HEK293 (cell line): ENCODE data around the gene IL12A.

Source experiments
- CTCF ChIA-PET: fragments of 350-600 bp; formaldehyde crosslinking; extraction: SDS; loops from one replicate; lab custom pipeline; 2021; ENCODE audit warnings: antibody characterized with exemption; lab: Yijun Ruan, JAX
- POLR2A ChIA-PET: fragments of 300-600 bp; formaldehyde crosslinking; extraction: SDS; loops from one replicate; lab custom pipeline; 2020; ENCODE audit warnings: antibody characterized with exemption, inconsistent platforms; lab: Yijun Ruan, JAX
- H3K27ac ChIP-seq: fragments of 200-500 bp; sonication (Bioruptor generic); 2 replicates; pipeline ENCODE4 v1.5.1; 2014; ENCODE audit warnings: low read depth, low read length, control low read depth, inconsistent platforms; ENCODE audit errors: extremely low read depth
- H3K36me3 ChIP-seq, 2 experiments: fragments of 200-500 bp in 1 of 2; sonication (Bioruptor generic) in 1 of 2; 1 replicate in 1 of 2; 2 replicates in 1 of 2; pipeline ENCODE4 v1.5.1; 2014 to 2017; ENCODE audit warnings: inconsistent platforms in 2 of 2, low read length in 2 of 2; ENCODE audit not compliant: control insufficient read depth in 2 of 2, insufficient read depth in 1 of 2
- H3K4me1 ChIP-seq: fragments of 200-500 bp; sonication (Bioruptor generic); 2 replicates; pipeline ENCODE4 v1.5.1; 2014; ENCODE audit warnings: mild to moderate bottlenecking, low read length, inconsistent platforms; ENCODE audit not compliant: control insufficient read depth, insufficient read depth
- H3K4me3 ChIP-seq: 2 replicates; pipeline ENCODE4 v1.5.1; 2011; ENCODE audit warnings: low read depth, mild to moderate bottlenecking, control low read depth, low read length, moderate library complexity
- H3K9me3 ChIP-seq: fragments of 200-500 bp; sonication (Bioruptor generic); 2 replicates; pipeline ENCODE4 v1.5.1; 2014; ENCODE audit warnings: low read depth, low read length, inconsistent platforms; ENCODE audit not compliant: control insufficient read depth, insufficient read depth
- BCL11A ChIP-seq: fragments of 450-650 bp; formaldehyde crosslinking; IDR thresholded peaks from 2 replicates; pipeline ENCODE4 v1.5.1; 2016; ENCODE audit warnings: low read depth, missing biosample characterization, missing genetic modification characterization
- EGR2 ChIP-seq: fragments of 450-650 bp; formaldehyde crosslinking; IDR thresholded peaks from 2 replicates; pipeline ENCODE4 v1.5.1; 2016; ENCODE audit warnings: low read depth, missing biosample characterization, missing genetic modification characterization
- MYNN ChIP-seq: fragments of 450-650 bp; formaldehyde crosslinking; IDR thresholded peaks from 2 replicates; pipeline ENCODE4 v1.5.1; 2016; ENCODE audit warnings: missing biosample characterization, missing genetic modification characterization, borderline replicate concordance
- SETDB1 ChIP-seq: IDR thresholded peaks from one replicate; pipeline ENCODE4 v1.6.1; 2017; ENCODE audit warnings: mild to moderate bottlenecking, low read length, moderate library complexity, mixed read lengths; ENCODE audit not compliant: insufficient read length
- SP3 ChIP-seq: fragments of 450-650 bp; formaldehyde crosslinking; IDR thresholded peaks from 2 replicates; pipeline ENCODE4 v1.5.1; 2016; ENCODE audit warnings: missing biosample characterization, missing genetic modification characterization
- SP7 ChIP-seq: fragments of 450-650 bp; formaldehyde crosslinking; IDR thresholded peaks from 2 replicates; pipeline ENCODE4 v1.5.1; 2016; ENCODE audit warnings: missing biosample characterization, missing genetic modification characterization
- WT1 ChIP-seq: fragments of 450-650 bp; formaldehyde crosslinking; IDR thresholded peaks from 2 replicates; pipeline ENCODE4 v1.5.1; 2016; ENCODE audit warnings: missing biosample characterization, missing genetic modification characterization
- ZBTB1 ChIP-seq: fragments of 450-650 bp; formaldehyde crosslinking; IDR thresholded peaks from 2 replicates; pipeline ENCODE4 v1.5.1; 2016; ENCODE audit warnings: missing biosample characterization, missing genetic modification characterization
- ZBTB7A ChIP-seq: fragments of 450-650 bp; formaldehyde crosslinking; IDR thresholded peaks from 2 replicates; pipeline ENCODE4 v1.5.1; 2016; ENCODE audit warnings: low read depth, missing biosample characterization, missing genetic modification characterization
- ZFP37 ChIP-seq: fragments of 450-650 bp; formaldehyde crosslinking; IDR thresholded peaks from 2 replicates; pipeline ENCODE4 v1.5.1; 2016; ENCODE audit warnings: missing biosample characterization, missing genetic modification characterization
- ZIC2 ChIP-seq: fragments of 450-650 bp; formaldehyde crosslinking; IDR thresholded peaks from 2 replicates; pipeline ENCODE4 v1.5.1; 2016; ENCODE audit warnings: missing biosample characterization, missing genetic modification characterization
- ZNF10 ChIP-seq: fragments of 450-650 bp; formaldehyde crosslinking; IDR thresholded peaks from 2 replicates; pipeline ENCODE4 v1.5.1; 2017; ENCODE audit warnings: missing biosample characterization, missing genetic modification characterization
- ZNF155 ChIP-seq: fragments of 450-650 bp; formaldehyde crosslinking; IDR thresholded peaks from 2 replicates; pipeline ENCODE4 v1.5.1; 2016; ENCODE audit warnings: missing biosample characterization, missing genetic modification characterization
- ZNF174 ChIP-seq: fragments of 450-650 bp; formaldehyde crosslinking; IDR thresholded peaks from 2 replicates; pipeline ENCODE4 v1.5.0; 2017; ENCODE audit warnings: missing biosample characterization, mild to moderate bottlenecking, missing genetic modification characterization
- ZNF223 ChIP-seq: fragments of 450-650 bp; formaldehyde crosslinking; IDR thresholded peaks from 2 replicates; pipeline ENCODE4 v1.5.1; 2016; ENCODE audit warnings: missing biosample characterization, missing genetic modification characterization
- ZNF341 ChIP-seq: fragments of 450-650 bp; formaldehyde crosslinking; IDR thresholded peaks from 2 replicates; pipeline ENCODE4; 2016; ENCODE audit warnings: low read depth, missing biosample characterization, missing genetic modification characterization
- ZNF416 ChIP-seq: fragments of 450-650 bp; formaldehyde crosslinking; IDR thresholded peaks from 2 replicates; pipeline ENCODE4 v1.5.1; 2016; ENCODE audit warnings: missing biosample characterization, missing genetic modification characterization
- ZNF529 ChIP-seq: fragments of 450-650 bp; formaldehyde crosslinking; IDR thresholded peaks from 2 replicates; pipeline ENCODE4 v1.5.1; 2017; ENCODE audit warnings: missing genetic modification characterization, missing biosample characterization; ENCODE audit not compliant: insufficient replicate concordance
- ZNF544 ChIP-seq: fragments of 450-650 bp; formaldehyde crosslinking; IDR thresholded peaks from 2 replicates; pipeline ENCODE4 v1.5.0; 2017; ENCODE audit warnings: missing biosample characterization, missing genetic modification characterization
- ZNF585B ChIP-seq: fragments of 450-650 bp; formaldehyde crosslinking; IDR thresholded peaks from 2 replicates; pipeline ENCODE4 v1.5.1; 2016; ENCODE audit warnings: missing biosample characterization, missing genetic modification characterization
- ZNF610 ChIP-seq: fragments of 450-650 bp; formaldehyde crosslinking; IDR thresholded peaks from 2 replicates; pipeline ENCODE4 v1.5.1; 2016; ENCODE audit warnings: missing biosample characterization, missing genetic modification characterization, borderline replicate concordance
- ZNF623 ChIP-seq: fragments of 450-650 bp; formaldehyde crosslinking; IDR thresholded peaks from 2 replicates; pipeline ENCODE4 v1.5.1; 2016; ENCODE audit warnings: missing biosample characterization, missing genetic modification characterization
- ZSCAN16 ChIP-seq: fragments of 450-650 bp; formaldehyde crosslinking; IDR thresholded peaks from 2 replicates; pipeline ENCODE4 v1.5.1; 2016; ENCODE audit warnings: missing biosample characterization, missing genetic modification characterization
- ZSCAN30 ChIP-seq: fragments of 450-650 bp; IDR thresholded peaks from 2 replicates; pipeline ENCODE4 v1.5.1; 2018; ENCODE audit warnings: missing biosample characterization, mild to moderate bottlenecking, missing genetic modification characterization, moderate library complexity
- TF ChIP-seq, protein P1 (sequence below): fragments of 450-650 bp; formaldehyde crosslinking; IDR thresholded peaks from 2 replicates; pipeline ENCODE4 v1.5.1; 2017; ENCODE audit warnings: missing biosample characterization, missing genetic modification characterization
- TF ChIP-seq, protein P2 (sequence below): fragments of 450-650 bp; formaldehyde crosslinking; optimal IDR thresholded peaks from 2 replicates; pipeline ENCODE3; 2016; ENCODE audit warnings: missing biosample characterization, mild to moderate bottlenecking, missing genetic modification characterization

The IL12A gene

DNA sequence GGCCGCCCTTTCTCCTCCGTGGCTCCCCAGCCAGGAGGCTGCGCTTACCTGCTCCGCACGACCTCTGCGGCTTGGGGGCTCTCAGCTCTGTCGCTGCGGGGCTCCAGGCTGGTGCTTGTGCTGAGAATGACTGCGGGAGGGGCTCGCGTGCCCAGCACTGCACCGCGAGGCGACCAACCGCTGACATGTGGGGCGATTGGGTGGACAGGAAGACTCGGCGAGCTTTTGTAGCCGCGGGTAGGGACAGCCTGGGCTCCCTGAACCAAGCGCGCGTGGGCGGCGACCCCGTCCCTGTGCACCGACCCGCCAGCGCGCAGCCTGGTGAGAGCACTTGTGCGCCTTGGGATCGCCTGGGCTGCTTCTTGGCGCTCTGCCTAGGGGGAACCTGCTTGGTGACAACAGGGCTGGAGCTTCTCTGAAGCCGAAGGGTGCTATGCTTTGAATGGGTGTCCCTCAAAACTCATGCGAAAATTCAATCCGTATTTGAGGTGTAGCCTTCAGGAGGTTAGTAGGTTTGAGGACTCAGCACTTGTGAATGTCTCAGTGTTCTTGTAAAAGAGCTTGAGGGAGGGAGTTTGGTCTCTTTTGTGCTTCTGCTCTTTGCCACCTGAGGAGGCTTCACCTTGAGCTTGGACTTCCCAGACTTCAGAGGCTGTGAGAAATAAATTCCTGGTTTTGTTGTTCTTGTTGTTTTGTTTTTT, 50.4 kb downstream of the IL12A start (continued):
- no peak for TF ChIP-seq ZNF610 (tag by site-specific recombination)
- TF ChIP-seq EGR2 (tag by site-specific recombination) = peak; percentile 37; the same call in 1 of the 2 replicates
- TF ChIP-seq ZIC2 (tag by site-specific recombination) = peak; percentile 86
- TF ChIP-seq ZNF155 (tag by site-specific recombination) = no peak
- no peak for TF ChIP-seq ZNF529 (tag by site-specific recombination)
- TF ChIP-seq ZNF341 (tag by site-specific recombination) = peak; percentile 55
- TF ChIP-seq ZNF174 (tag by site-specific recombination) = no peak
- no peak for TF ChIP-seq ZSCAN16 (tag by site-specific recombination)
- TF ChIP-seq ZNF223 = no peak
- TF ChIP-seq SP3 (tag by site-specific recombination) = no peak
- TF ChIP-seq, protein P1, sequence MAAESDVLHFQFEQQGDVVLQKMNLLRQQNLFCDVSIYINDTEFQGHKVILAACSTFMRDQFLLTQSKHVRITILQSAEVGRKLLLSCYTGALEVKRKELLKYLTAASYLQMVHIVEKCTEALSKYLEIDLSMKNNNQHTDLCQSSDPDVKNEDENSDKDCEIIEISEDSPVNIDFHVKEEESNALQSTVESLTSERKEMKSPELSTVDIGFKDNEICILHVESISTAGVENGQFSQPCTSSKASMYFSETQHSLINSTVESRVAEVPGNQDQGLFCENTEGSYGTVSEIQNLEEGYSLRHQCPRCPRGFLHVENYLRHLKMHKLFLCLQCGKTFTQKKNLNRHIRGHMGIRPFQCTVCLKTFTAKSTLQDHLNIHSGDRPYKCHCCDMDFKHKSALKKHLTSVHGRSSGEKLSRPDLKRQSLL (tag by site-specific recombination) = no peak
- TF ChIP-seq ZNF544 (tag by site-specific recombination) = no peak
- TF ChIP-seq, protein P2, sequence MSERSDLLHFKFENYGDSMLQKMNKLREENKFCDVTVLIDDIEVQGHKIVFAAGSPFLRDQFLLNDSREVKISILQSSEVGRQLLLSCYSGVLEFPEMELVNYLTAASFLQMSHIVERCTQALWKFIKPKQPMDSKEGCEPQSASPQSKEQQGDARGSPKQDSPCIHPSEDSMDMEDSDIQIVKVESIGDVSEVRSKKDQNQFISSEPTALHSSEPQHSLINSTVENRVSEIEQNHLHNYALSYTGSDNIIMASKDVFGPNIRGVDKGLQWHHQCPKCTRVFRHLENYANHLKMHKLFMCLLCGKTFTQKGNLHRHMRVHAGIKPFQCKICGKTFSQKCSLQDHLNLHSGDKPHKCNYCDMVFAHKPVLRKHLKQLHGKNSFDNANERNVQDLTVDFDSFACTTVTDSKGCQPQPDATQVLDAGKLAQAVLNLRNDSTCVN (tag by site-specific recombination) = peak; percentile 58
- TF ChIP-seq SETDB1 = no peak
- no peak for TF ChIP-seq ZSCAN30 (tag by site-specific recombination)

- TF ChIP-seq ZIC2 (tag by site-specific recombination) = peak; percentile 42
- no peak for TF ChIP-seq SP7
- CTCF ChIA-PET = interaction anchor here (0.9 kb wide), 1 partner anchor 8 kb away, joined by 6 read pairs; no protein-coding TSS in a partner anchor
These were observed 51.5 kb downstream of the IL12A start for GRCh38 chr3:160040181-160040580.

GRCh38 chr3:160041465-160041864, 52.8 kb downstream of the IL12A start:
- Histone ChIP-seq H3K9me3 (no peaks in the 10 kb centered on the region), H3K4me3 (no peak overlapping the region), H3K36me3 (no peaks in the 10 kb centered on the region), H3K4me1 (no peaks in the 10 kb centered on the region), H3K27ac (no peak overlapping the region)
- no peak for TF ChIP-seq ZNF10 (tag by site-specific recombination)
- no peak for TF ChIP-seq MYNN (tag by site-specific recombination)
- no peak for TF ChIP-seq ZNF623
- no peak for TF ChIP-seq ZBTB1
- no peak for TF ChIP-seq ZNF416 (tag by site-specific recombination)
- TF ChIP-seq ZBTB7A (tag by site-specific recombination) = no peak
- TF ChIP-seq WT1 (tag by site-specific recombination) = no peak
- no peak for TF ChIP-seq BCL11A
- no peak for TF ChIP-seq ZNF585B (tag by site-specific recombination)
- no peak for TF ChIP-seq ZFP37 (tag by site-specific recombination)
- ChIA-PET POLR2A (no interaction called here), CTCF (interaction anchor here (0.6 to 0.8 kb wide), 2 partner anchors 9 to 39 kb away, joined by 3 to 4 read pairs; no protein-coding TSS in a partner anchor)

More at GRCh38 chr3:160040181-160040580, 51.5 kb downstream of the IL12A start:
- Histone ChIP-seq H3K4me1 (no peaks in the 10 kb centered on the region), H3K4me3 (no peak overlapping the region), H3K27ac (no peak overlapping the region), H3K36me3 (no peaks in the 10 kb centered on the region), H3K9me3 (no peaks in the 10 kb centered on the region)
- POLR2A ChIA-PET = no interaction called here
